ENCODE results near the gene HLA-DOB. TPM values are rescaled to one million over a fixed set of nuclear protein-coding genes. Genes with fewer than 3 reads are reported as not detected.

HLA-DOB gene
- total RNA-seq, 1 experiment from 2014 or later: 0.64 TPM

DNA sequence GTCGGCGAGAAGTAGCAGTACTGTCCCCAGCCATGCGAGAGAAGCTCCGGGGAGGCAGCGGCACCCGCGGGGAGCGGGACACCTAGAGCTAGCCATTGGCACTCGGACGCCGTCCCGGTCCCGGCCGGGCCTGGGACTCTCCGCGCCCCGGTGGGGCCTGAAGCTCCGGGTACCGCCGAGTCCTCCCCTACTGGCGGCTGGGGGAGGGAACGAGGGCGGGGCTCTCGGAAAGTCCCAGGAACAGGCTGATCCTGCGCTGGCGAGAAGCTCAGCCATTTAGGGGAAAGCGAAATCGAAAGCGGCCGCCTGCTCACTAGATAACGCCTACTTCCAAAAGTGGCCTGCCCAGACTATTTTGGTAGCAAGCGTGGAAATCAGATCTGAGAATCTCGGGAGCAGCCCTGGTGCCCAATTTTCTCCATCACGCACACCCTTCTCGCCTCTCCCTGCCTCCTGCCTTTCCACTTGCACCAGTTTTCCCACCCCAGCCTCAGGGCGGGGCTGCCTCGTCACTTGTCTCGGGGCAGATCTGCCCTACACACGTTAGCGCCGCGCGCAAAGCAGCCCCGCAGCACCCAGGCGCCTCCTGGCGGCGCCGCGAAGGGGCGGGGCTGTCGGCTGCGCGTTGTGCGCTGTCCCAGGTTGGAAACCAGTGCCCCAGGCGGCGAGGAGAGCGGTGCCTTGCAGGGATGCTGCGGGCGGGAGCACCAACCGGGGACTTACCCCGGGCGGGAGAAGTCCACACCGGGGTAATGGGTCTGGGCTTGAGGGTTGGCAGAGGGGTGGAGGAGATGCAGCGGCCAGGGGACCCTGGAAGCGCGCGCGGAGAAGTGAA lies 37.0 kb upstream of the HLA-DOB start, which contains the start of the genes PSMB9 and TAP1 (continued):
- peak; percentile 76 for TF ChIP-seq RAD21 (IDR thresholded peaks at IDR 0.05; ENCODE audit: low read depth)
- no peak for TF ChIP-seq ELF1 (IDR thresholded peaks at IDR 0.05; ENCODE audit: borderline replicate concordance, low read depth)
- peak; percentile 63 for TF ChIP-seq YY1 (IDR thresholded peaks at IDR 0.05; ENCODE audit: extremely low read depth, insufficient replicate concordance, low read depth, low read length)
- TF ChIP-seq EGR1 (IDR thresholded peaks at IDR 0.05; ENCODE audit: low read depth): no peak
- no peak for TF ChIP-seq JUND (IDR thresholded peaks at IDR 0.05)
- peak; percentile 42 for TF ChIP-seq POLR2A (IDR thresholded peaks at IDR 0.05; ENCODE audit: borderline replicate concordance, extremely low read depth, insufficient read depth, insufficient read length)

- no peaks in the 10 kb centered on the region for H3K9me2 ChIP-seq (ENCODE audit: insufficient read depth)
- H3K27me3 ChIP-seq (ENCODE audit: insufficient read depth, low read length): no peaks in the 10 kb centered on the region
- peak overlapping the region; percentile 84 for H3K27ac ChIP-seq (ENCODE audit: low read depth, low read length)
- no peaks in the 10 kb centered on the region for H4K20me1 ChIP-seq (ENCODE audit: insufficient read depth)
- ATAC-seq: peak; percentile 13
- peak overlapping the region; percentile 99 for H3K4me2 ChIP-seq (ENCODE audit: low read length)
- ChIA-PET POLR2A (interaction anchor here (1.2 to 3.5 kb wide), 3 partner anchors 8 to 119 kb away, joined by 12 to 25 read pairs (median 19); partner anchors contain the start of genes PSMB8 and TAP2), RAD21 (ENCODE audit: low non-redundant PET in 1 of 2, low total read pairs in 2 of 2, uncharacterized antibody in 2 of 2, unreplicated experiment in 2 of 2) (interaction anchor here (0.8 to 1.5 kb wide), 3 partner anchors 13 to 15 kb away, joined by 3 to 16 read pairs (median 3); partner anchors contain the start of gene TAP2 (in 2 of the 2)), CTCF (interaction anchor here (0.7 to 5.9 kb wide), 11 partner anchors 8 to 137 kb away, joined by 3 to 80 read pairs (median 5); partner anchors contain the start of genes HLA-DMA and TAP2)
- H3K9me3 ChIP-seq (ENCODE audit: control insufficient read depth in 1 of 2, insufficient read depth in 1 of 2, low read depth in 1 of 2, low read length in 2 of 2): no peaks in the 10 kb centered on the region
- intact Hi-C loops (cut with micrococcal nuclease): no loop called here
- H2AFZ ChIP-seq (ENCODE audit: low read depth, low read length, poor library complexity, severe bottlenecking): peak overlapping the region; percentile 91
- H3K79me2 ChIP-seq (ENCODE audit: insufficient read depth, low read length): no peaks in the 10 kb centered on the region
- no peaks in the 10 kb centered on the region; a peak in 1 of 4 replicates for H3K36me3 ChIP-seq (ENCODE audit: control insufficient read depth in 1 of 2, insufficient read depth in 2 of 2, low read length in 2 of 2)
- BruUV-seq (replicated peaks): no TSS peak
- no peak for DNase-seq (ENCODE audit: low read depth, low spot score)
- H3K4me1 ChIP-seq (ENCODE audit: control insufficient read depth in 1 of 2, insufficient read depth in 2 of 2, low read length in 2 of 2): peaks cover 8 to 17% of the 10 kb centered on the region in 2 experiments; a peak in 3 of 4 replicates
- peak overlapping the region; percentile 93 for H3K9ac ChIP-seq (ENCODE audit: low read length)
- TF ChIP-seq SP1 (IDR thresholded peaks at IDR 0.05; ENCODE audit: low read depth) (no peak; the same call in 1 of the 2 replicates), TCF7L2 (IDR thresholded peaks at IDR 0.05; ENCODE audit: borderline replicate concordance, extremely low read depth, insufficient read depth, insufficient read length) (no peak), CBX3 (IDR thresholded peaks at IDR 0.05; ENCODE audit: low read depth) (no peak), CEBPB (IDR thresholded peaks at IDR 0.05; ENCODE audit: low read depth) (no peak), SIN3A (IDR thresholded peaks at IDR 0.05; ENCODE audit: low read depth) (no peak), POLR2A (IDR thresholded peaks at IDR 0.05; ENCODE audit: borderline replicate concordance, extremely low read depth, insufficient read depth, insufficient read length) (no peak), EZH2phosphoT487 (IDR thresholded peaks at IDR 0.05; ENCODE audit: borderline replicate concordance) (no peak), RAD21 (IDR thresholded peaks at IDR 0.05; ENCODE audit: low read depth) (no peak), CTCF (IDR thresholded peaks at IDR 0.05 in 2 of 3, conservative IDR thresholded peaks at IDR 0.05 in 1 of 3; ENCODE audit: borderline replicate concordance in 1 of 3, insufficient read depth in 1 of 3, low read depth in 2 of 3, low read length in 2 of 3) (no peak), ZNF274 (IDR thresholded peaks at IDR 0.05; ENCODE audit: low read depth, low read length) (no peak), ZFX (IDR thresholded peaks at IDR 0.05) (no peak), ELF1 (IDR thresholded peaks at IDR 0.05; ENCODE audit: borderline replicate concordance, low read depth) (no peak), JUND (IDR thresholded peaks at IDR 0.05) (no peak), EZH2 (IDR thresholded peaks at IDR 0.05) (no peak)
- TF ChIP-seq, protein P1, sequence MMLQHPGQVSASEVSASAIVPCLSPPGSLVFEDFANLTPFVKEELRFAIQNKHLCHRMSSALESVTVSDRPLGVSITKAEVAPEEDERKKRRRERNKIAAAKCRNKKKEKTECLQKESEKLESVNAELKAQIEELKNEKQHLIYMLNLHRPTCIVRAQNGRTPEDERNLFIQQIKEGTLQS (IDR thresholded peaks at IDR 0.05): no peak
- peak overlapping the region; percentile 88 to 95 for H3K4me3 ChIP-seq (replicated peaks in 1 of 2; ENCODE audit: low read depth in 1 of 2, low read length in 2 of 2)
Measured at GRCh38 chr6:32852844-32853540, 36.2 kb upstream of the HLA-DOB start.
